ENCODE results near the gene FBXO17. TPM values are rescaled to one million over a fixed set of nuclear protein-coding genes. Genes with fewer than 3 reads are reported as not detected.
"Not testable (repeated sequence)": the region's sequence is repeated elsewhere in the genome, so short reads cannot be mapped to it uniquely, and the experiment has no call there.

FBXO17 gene
- total RNA-seq, 1 donor from 2014 or later, result not detected

GRCh38 chr19:38980583-38981374 is 5.2 kb upstream of the FBXO17 start:
- intact Hi-C loops (cut with micrococcal nuclease), result no loop called here

GRCh38 chr19:38979812-38980211 is 4.3 kb upstream of the FBXO17 start:
- intact Hi-C loops (cut with micrococcal nuclease), result no loop called here

- intact Hi-C loops (cut with micrococcal nuclease), result no loop called here
These were observed 2.8 kb upstream of the FBXO17 start for GRCh38 chr19:38978326-38978689.

GRCh38 chr19:38977445-38978325 is 2.1 kb upstream of the FBXO17 start:
- intact Hi-C loops (cut with micrococcal nuclease), result no loop called here

GRCh38 chr19:38975861-38976271 is 324 bp upstream of the FBXO17 start:
- intact Hi-C loops (cut with micrococcal nuclease), result no loop called here

GRCh38 chr19:38974624-38975213 is 823 bp downstream of the FBXO17 start:
- intact Hi-C loops (cut with micrococcal nuclease), result no loop called here

- intact Hi-C loops (cut with micrococcal nuclease), result no loop called here
These were observed 3.9 kb downstream of the FBXO17 start for GRCh38 chr19:38971672-38972071.

- intact Hi-C loops (cut with micrococcal nuclease), result no loop called here
These were observed 4.6 kb downstream of the FBXO17 start for GRCh38 chr19:38970664-38971532.

GRCh38 chr19:38966149-38966548 is 9.4 kb downstream of the FBXO17 start:
- intact Hi-C loops (cut with micrococcal nuclease), result not testable (repeated sequence)

GRCh38 chr19:38964738-38965137 is 10.8 kb downstream of the FBXO17 start:
- intact Hi-C loops (cut with micrococcal nuclease), result no loop called here

- intact Hi-C loops (cut with micrococcal nuclease), result no loop called here
These were observed 15.9 kb downstream of the FBXO17 start for GRCh38 chr19:38959618-38960017.

GRCh38 chr19:38958301-38958700 is 17.2 kb downstream of the FBXO17 start:
- intact Hi-C loops (cut with micrococcal nuclease), result no loop called here

GRCh38 chr19:38956264-38956663 is 19.3 kb downstream of the FBXO17 start:
- intact Hi-C loops (cut with micrococcal nuclease), result no loop called here

- intact Hi-C loops (cut with micrococcal nuclease), result loop anchor here (5.0 kb wide), 1 partner anchor 221 kb away; no protein-coding TSS in a partner anchor
These were observed 21.9 kb downstream of the FBXO17 start for GRCh38 chr19:38953677-38954076.

GRCh38 chr19:38952395-38953165 is 23.0 kb downstream of the FBXO17 start:
- intact Hi-C loops (cut with micrococcal nuclease), result loop anchor here (1.0 to 5.0 kb wide), 6 partner anchors 22 to 549 kb away; partner anchors contain the start of genes FAM98C, MRPS12 and SARS2

- intact Hi-C loops (cut with micrococcal nuclease), result loop anchor here (5.0 kb wide), 1 partner anchor 219 kb away; no protein-coding TSS in a partner anchor
These were observed 24.4 kb downstream of the FBXO17 start for GRCh38 chr19:38951187-38951586.

GRCh38 chr19:38949580-38950367 is 25.8 kb downstream of the FBXO17 start:
- intact Hi-C loops (cut with micrococcal nuclease), result loop anchor here (5.0 kb wide), 1 partner anchor 217 kb away; no protein-coding TSS in a partner anchor

- intact Hi-C loops (cut with micrococcal nuclease), result no loop called here
These were observed 29.1 kb downstream of the FBXO17 start for GRCh38 chr19:38946229-38947010.

Measured in T-helper 1 cell treated with Interleukin-12 subunit alpha and Interleukin-12 subunit beta and Interleukin-4 antibody, amounts not matched to agents 30 ng/mL and 1 ng/mL, for 36 hours (primary cell).